H1 (cell line): ENCODE data around the gene SERPINA10. TPM values are rescaled to one million over a fixed set of nuclear protein-coding genes. Genes with fewer than 3 reads are reported as not detected.

Source experiments
- ASH2L ChIP-seq: fragments of 200-600, 300-600 bp; sonication (generic); IDR thresholded peaks from one replicate; pipeline ENCODE4 v1.7.1; 2017; ENCODE audit warnings: low read length
- ATF3 ChIP-seq: IDR thresholded peaks from 2 replicates; pipeline ENCODE4 v1.6.1; 2011; ENCODE audit warnings: low read depth, mild to moderate bottlenecking, low read length; ENCODE audit not compliant: insufficient read depth
- GABPA ChIP-seq: IDR thresholded peaks from 2 replicates; pipeline ENCODE4 v1.6.1; 2011; ENCODE audit warnings: mild to moderate bottlenecking, low read length, moderate library complexity, borderline replicate concordance; ENCODE audit not compliant: insufficient read depth
- KDM1A ChIP-seq: fragments of 200-600, 300-600 bp; sonication (generic); IDR thresholded peaks from 2 replicates; pipeline ENCODE4 v1.7.1; 2016; ENCODE audit warnings: mild to moderate bottlenecking, low read length, borderline replicate concordance
- MAX ChIP-seq: IDR thresholded peaks from 2 replicates; pipeline ENCODE4 v1.6.1; 2012; ENCODE audit warnings: inconsistent platforms
- TAF7 ChIP-seq: optimal IDR thresholded peaks from 2 replicates; pipeline ENCODE3; 2011; ENCODE audit warnings: low read depth, mild to moderate bottlenecking, inconsistent platforms, low read length, moderate library complexity, borderline replicate concordance
- polyA plus RNA-seq, 7 experiments: library from polyadenylated mRNA; depleted of rRNA in 3 of 7; stranded (reverse) in 5 of 7; unstranded in 2 of 7; fragments of >200 nt in 5 of 7; fragments of 200-250 nt in 2 of 7; gene quantifications; 1 replicate in 5 of 7; 2 replicates in 1 of 7; 4 replicates in 1 of 7; pipeline versions ENCODE4 v1.2.1 to v1.2.3, GENCODE V29; 2011 to 2013; ENCODE audit warnings: missing spikeins in 2 of 7, mixed read lengths in 2 of 7
- total RNA-seq: library from RNA; stranded (reverse); fragmentation: NEBNext Ultra II Directional; extraction: Animal tissue kit (Norgen Biotek cat#: 25700); gene quantifications from 2 replicates; pipeline ENCODE4 v1.2.1, GENCODE V29; 2021

SERPINA10 gene
- total and polyA plus RNA-seq, 2 of the 8 experiments (the other 6 are each of a cell fraction or from before 2014, with no cell fraction given), result not detected

DNA sequence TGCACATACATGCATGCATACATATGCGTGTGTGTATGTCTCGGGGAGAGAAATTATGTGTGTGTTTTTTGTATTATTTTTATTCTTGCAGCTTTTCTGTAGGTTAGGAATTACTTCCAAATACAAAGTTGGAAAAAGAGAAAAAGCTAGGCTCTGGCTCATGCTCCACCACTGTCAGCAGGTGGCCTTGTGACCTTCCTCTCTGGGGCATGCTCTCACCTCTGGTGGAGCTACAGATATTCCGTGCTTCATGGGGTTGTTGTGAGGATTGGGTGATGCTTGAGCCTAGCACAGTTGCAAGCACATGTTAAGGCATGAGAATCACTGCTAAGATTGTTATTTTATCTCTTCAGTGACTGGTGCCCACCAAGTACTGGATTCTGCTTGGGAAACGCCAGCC, 36.8 kb upstream of the SERPINA10 start (continued):
- TF ChIP-seq TAF7 (no peak), KDM1A (no peak), GABPA (no peak), MAX (no peak), ATF3 (no peak), ASH2L (no peak)
